GM12878 (cell line): ENCODE measurements around the gene SPRY1. TPM values are rescaled to one million over a fixed set of nuclear protein-coding genes. Genes with fewer than 3 reads are reported as not detected.
A peak's percentile ranks its signal among the peaks of the same experiment; 100 is the strongest.

Experiments
- EGR1 ChIP-seq, 2 experiments: IDR thresholded peaks; 1 replicate in 1 of 2; 2 replicates in 1 of 2; pipeline ENCODE4 v1.6.1; 2011 to 2012; ENCODE audit warnings: low read depth in 2 of 2, low read length in 2 of 2, borderline replicate concordance in 1 of 2, mild to moderate bottlenecking in 1 of 2, moderate library complexity in 1 of 2
- HDAC6 ChIP-seq: fragments of 200-600 bp; sonication (generic); IDR thresholded peaks from one replicate; pipeline ENCODE4 v1.8.0; 2017; ENCODE audit warnings: antibody characterized with exemption; ENCODE audit not compliant: unreplicated experiment
- IKZF1 ChIP-seq: fragments of 450-650 bp; conservative IDR thresholded peaks from 2 replicates; pipeline ENCODE4 v1.6.1; 2017; ENCODE audit warnings: antibody characterized with exemption, mild to moderate bottlenecking
- IKZF2 ChIP-seq, 2 experiments: fragments of 450-650 bp; IDR thresholded peaks; 2 replicates each; pipeline ENCODE4 v1.6.1; 2017; ENCODE audit warnings: mild to moderate bottlenecking in 2 of 2, moderate library complexity in 2 of 2
- KDM1A ChIP-seq: fragments of 200-600 bp; sonication (generic); IDR thresholded peaks from 2 replicates; pipeline ENCODE4 v1.6.1; 2016; ENCODE audit warnings: borderline replicate concordance
- NFYA ChIP-seq: IDR thresholded peaks from 2 replicates; pipeline ENCODE4 v1.6.1; 2011; ENCODE audit warnings: low read depth, mild to moderate bottlenecking, low read length, improper control_type of control experiment, borderline replicate concordance
- NR2C2 ChIP-seq: IDR thresholded peaks from 2 replicates; pipeline ENCODE4 v1.6.1; 2011; ENCODE audit warnings: borderline replicate concordance, low read depth; ENCODE audit not compliant: control insufficient read depth, insufficient read length
- PML ChIP-seq: IDR thresholded peaks from 2 replicates; pipeline ENCODE4 v1.6.1; 2012; ENCODE audit warnings: low read length, inconsistent platforms
- POU2F2 ChIP-seq: IDR thresholded peaks from 3 replicates; pipeline ENCODE4 v1.6.1; 2011; ENCODE audit warnings: low read depth, mild to moderate bottlenecking, low read length, borderline replicate concordance
- RFX5 ChIP-seq: IDR thresholded peaks from 2 replicates; pipeline ENCODE4 v1.6.1; 2011; ENCODE audit warnings: low read depth, low read length, improper control_type of control experiment
- SIN3A ChIP-seq: IDR thresholded peaks from 2 replicates; pipeline ENCODE4 v1.6.1; 2012; ENCODE audit warnings: low read depth, low read length, improper control_type of control experiment
- STAT3 ChIP-seq: IDR thresholded peaks from 2 replicates; pipeline ENCODE4 v1.6.1; 2011; ENCODE audit warnings: low read depth, low read length, improper control_type of control experiment
- ZNF207 ChIP-seq: fragments of 450-650 bp; IDR thresholded peaks from 2 replicates; pipeline ENCODE4 v1.6.1; 2014; ENCODE audit warnings: antibody characterized with exemption, mild to moderate bottlenecking, borderline replicate concordance
- ZNF217 ChIP-seq: fragments of 450-650 bp; IDR thresholded peaks from 2 replicates; pipeline ENCODE4 v1.6.1; 2017; ENCODE audit warnings: antibody characterized with exemption, mild to moderate bottlenecking
- ZNF24 ChIP-seq: fragments of 450-650 bp; IDR thresholded peaks from 2 replicates; pipeline ENCODE4 v1.6.1; 2017; ENCODE audit warnings: antibody characterized with exemption, mild to moderate bottlenecking
- polyA plus RNA-seq, 11 experiments: library from polyadenylated mRNA; depleted of rRNA in 4 of 11; unstranded in 6 of 11; stranded (reverse) in 5 of 11; fragments of >200 nt; fragmentation: Nextera tagmentation in 4 of 11; fragmentation: Illumina TruSeq in 1 of 11; extraction: Ambion mirVana in 4 of 11; extraction: Trizol in 1 of 11; gene quantifications; 1 replicate in 1 of 11; 2 replicates in 10 of 11; pipeline versions ENCODE4 v1.2.1 to v1.2.3, GENCODE V29; 2011 to 2016; ENCODE audit warnings: inconsistent platforms in 2 of 11, missing spikeins in 2 of 11, low read depth in 1 of 11
- total RNA-seq, 4 experiments: library from RNA; depleted of rRNA in 3 of 4; stranded (reverse); fragments of >200 nt in 3 of 4; fragmentation: Illumina TruSeq in 1 of 4; extraction: Trizol in 1 of 4; gene quantifications; 2 replicates each; pipeline versions ENCODE4 v1.2.1 to v1.2.3, GENCODE V29; 2013 to 2021
- TF ChIP-seq, protein P1 (sequence below): fragments of 450-650 bp; IDR thresholded peaks from 2 replicates; pipeline ENCODE4 v1.6.1; 2014; ENCODE audit warnings: mild to moderate bottlenecking
- TF ChIP-seq, protein P2 (sequence below): IDR thresholded peaks from 2 replicates; pipeline ENCODE4 v1.6.1; 2012; ENCODE audit warnings: low read depth, low read length, improper control_type of control experiment
- TF ChIP-seq, protein P3 (sequence below): fragments of 150-350 bp; IDR thresholded peaks from 2 replicates; pipeline ENCODE4 v1.6.1; 2016; ENCODE audit warnings: low read depth, low read length
- TF ChIP-seq, protein P4 (sequence below): IDR thresholded peaks from 2 replicates; pipeline ENCODE4 v1.6.1; 2012; ENCODE audit warnings: improper control_type of control experiment, low read depth, low read length; ENCODE audit not compliant: insufficient replicate concordance

Gene SPRY1
- total and polyA plus RNA-seq, 10 of the 15 experiments (the other 5 are each of a cell fraction or from before 2014, with no cell fraction given): 0.05 to 5.7 (median 0.23) TPM; not detected in 2

DNA sequence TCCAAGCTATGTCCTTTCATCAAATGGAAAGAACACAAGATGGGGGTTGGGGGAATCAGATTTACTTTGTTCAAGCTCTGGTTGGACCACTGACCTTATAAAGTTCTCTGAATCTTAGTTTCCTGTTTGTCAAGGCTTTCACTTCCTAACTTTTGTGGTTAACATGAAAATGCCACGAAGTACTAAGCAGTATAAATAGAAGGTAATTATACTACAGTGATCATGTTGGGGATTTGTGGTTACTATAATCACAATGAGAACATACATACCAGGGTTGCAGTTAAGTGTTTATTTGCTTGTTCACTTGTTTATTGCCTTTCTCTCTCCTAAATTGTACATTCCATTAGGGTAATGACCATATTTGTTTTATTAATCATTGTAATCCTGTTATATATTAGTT lies 53.2 kb downstream of the SPRY1 start (continued):
- TF ChIP-seq NR2C2 (no peak), HDAC6 (no peak), RFX5 (no peak), PML (no peak), IKZF1 (peak; percentile 58; the same call in 1 of the 2 replicates), POU2F2 (no peak; the same call in 2 of the 3 replicates), NFYA (no peak), KDM1A (no peak), ZNF207 (no peak), ZNF24 (no peak), IKZF2 (IDR thresholded peaks at IDR 0.05) (peak; percentile 42 to 54; a peak in 1 of 4 replicates), EGR1 (IDR thresholded peaks at IDR 0.05; ENCODE audit: borderline replicate concordance in 1 of 2, low read depth in 2 of 2, low read length in 2 of 2) (no peak), STAT3 (no peak), ZNF217 (peak; percentile 87), SIN3A (no peak)
- TF ChIP-seq, protein P1, sequence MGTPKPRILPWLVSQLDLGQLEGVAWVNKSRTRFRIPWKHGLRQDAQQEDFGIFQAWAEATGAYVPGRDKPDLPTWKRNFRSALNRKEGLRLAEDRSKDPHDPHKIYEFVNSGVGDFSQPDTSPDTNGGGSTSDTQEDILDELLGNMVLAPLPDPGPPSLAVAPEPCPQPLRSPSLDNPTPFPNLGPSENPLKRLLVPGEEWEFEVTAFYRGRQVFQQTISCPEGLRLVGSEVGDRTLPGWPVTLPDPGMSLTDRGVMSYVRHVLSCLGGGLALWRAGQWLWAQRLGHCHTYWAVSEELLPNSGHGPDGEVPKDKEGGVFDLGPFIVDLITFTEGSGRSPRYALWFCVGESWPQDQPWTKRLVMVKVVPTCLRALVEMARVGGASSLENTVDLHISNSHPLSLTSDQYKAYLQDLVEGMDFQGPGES: no peak
- TF ChIP-seq, protein P2, sequence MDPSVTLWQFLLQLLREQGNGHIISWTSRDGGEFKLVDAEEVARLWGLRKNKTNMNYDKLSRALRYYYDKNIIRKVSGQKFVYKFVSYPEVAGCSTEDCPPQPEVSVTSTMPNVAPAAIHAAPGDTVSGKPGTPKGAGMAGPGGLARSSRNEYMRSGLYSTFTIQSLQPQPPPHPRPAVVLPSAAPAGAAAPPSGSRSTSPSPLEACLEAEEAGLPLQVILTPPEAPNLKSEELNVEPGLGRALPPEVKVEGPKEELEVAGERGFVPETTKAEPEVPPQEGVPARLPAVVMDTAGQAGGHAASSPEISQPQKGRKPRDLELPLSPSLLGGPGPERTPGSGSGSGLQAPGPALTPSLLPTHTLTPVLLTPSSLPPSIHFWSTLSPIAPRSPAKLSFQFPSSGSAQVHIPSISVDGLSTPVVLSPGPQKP: no peak
- TF ChIP-seq, protein P3, sequence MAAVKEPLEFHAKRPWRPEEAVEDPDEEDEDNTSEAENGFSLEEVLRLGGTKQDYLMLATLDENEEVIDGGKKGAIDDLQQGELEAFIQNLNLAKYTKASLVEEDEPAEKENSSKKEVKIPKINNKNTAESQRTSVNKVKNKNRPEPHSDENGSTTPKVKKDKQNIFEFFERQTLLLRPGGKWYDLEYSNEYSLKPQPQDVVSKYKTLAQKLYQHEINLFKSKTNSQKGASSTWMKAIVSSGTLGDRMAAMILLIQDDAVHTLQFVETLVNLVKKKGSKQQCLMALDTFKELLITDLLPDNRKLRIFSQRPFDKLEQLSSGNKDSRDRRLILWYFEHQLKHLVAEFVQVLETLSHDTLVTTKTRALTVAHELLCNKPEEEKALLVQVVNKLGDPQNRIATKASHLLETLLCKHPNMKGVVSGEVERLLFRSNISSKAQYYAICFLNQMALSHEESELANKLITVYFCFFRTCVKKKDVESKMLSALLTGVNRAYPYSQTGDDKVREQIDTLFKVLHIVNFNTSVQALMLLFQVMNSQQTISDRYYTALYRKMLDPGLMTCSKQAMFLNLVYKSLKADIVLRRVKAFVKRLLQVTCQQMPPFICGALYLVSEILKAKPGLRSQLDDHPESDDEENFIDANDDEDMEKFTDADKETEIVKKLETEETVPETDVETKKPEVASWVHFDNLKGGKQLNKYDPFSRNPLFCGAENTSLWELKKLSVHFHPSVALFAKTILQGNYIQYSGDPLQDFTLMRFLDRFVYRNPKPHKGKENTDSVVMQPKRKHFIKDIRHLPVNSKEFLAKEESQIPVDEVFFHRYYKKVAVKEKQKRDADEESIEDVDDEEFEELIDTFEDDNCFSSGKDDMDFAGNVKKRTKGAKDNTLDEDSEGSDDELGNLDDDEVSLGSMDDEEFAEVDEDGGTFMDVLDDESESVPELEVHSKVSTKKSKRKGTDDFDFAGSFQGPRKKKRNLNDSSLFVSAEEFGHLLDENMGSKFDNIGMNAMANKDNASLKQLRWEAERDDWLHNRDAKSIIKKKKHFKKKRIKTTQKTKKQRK: no peak
- TF ChIP-seq, protein P4, sequence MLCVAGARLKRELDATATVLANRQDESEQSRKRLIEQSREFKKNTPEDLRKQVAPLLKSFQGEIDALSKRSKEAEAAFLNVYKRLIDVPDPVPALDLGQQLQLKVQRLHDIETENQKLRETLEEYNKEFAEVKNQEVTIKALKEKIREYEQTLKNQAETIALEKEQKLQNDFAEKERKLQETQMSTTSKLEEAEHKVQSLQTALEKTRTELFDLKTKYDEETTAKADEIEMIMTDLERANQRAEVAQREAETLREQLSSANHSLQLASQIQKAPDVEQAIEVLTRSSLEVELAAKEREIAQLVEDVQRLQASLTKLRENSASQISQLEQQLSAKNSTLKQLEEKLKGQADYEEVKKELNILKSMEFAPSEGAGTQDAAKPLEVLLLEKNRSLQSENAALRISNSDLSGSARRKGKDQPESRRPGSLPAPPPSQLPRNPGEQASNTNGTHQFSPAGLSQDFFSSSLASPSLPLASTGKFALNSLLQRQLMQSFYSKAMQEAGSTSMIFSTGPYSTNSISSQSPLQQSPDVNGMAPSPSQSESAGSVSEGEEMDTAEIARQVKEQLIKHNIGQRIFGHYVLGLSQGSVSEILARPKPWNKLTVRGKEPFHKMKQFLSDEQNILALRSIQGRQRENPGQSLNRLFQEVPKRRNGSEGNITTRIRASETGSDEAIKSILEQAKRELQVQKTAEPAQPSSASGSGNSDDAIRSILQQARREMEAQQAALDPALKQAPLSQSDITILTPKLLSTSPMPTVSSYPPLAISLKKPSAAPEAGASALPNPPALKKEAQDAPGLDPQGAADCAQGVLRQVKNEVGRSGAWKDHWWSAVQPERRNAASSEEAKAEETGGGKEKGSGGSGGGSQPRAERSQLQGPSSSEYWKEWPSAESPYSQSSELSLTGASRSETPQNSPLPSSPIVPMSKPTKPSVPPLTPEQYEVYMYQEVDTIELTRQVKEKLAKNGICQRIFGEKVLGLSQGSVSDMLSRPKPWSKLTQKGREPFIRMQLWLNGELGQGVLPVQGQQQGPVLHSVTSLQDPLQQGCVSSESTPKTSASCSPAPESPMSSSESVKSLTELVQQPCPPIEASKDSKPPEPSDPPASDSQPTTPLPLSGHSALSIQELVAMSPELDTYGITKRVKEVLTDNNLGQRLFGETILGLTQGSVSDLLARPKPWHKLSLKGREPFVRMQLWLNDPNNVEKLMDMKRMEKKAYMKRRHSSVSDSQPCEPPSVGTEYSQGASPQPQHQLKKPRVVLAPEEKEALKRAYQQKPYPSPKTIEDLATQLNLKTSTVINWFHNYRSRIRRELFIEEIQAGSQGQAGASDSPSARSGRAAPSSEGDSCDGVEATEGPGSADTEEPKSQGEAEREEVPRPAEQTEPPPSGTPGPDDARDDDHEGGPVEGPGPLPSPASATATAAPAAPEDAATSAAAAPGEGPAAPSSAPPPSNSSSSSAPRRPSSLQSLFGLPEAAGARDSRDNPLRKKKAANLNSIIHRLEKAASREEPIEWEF: no peak
